ENCODE data around the gene PTX4.

- TF ChIP-seq EZH2 (IDR thresholded peaks at IDR 0.05; ENCODE audit: borderline replicate concordance, low read depth, low read length, severe bottlenecking) (no peak), CTCF (IDR thresholded peaks at IDR 0.05; ENCODE audit: extremely low read depth in 1 of 2, insufficient read depth in 1 of 2, low read depth in 1 of 2, low read length in 2 of 2) (no peak), FOS (IDR thresholded peaks at IDR 0.05; ENCODE audit: borderline replicate concordance, insufficient read depth, low read length) (no peak), POLR2A (IDR thresholded peaks at IDR 0.05; ENCODE audit: low read depth, low read length) (no peak), POLR2AphosphoS5 (IDR thresholded peaks at IDR 0.05; ENCODE audit: insufficient read depth, low read depth, low read length) (no peak)
These were observed 39.4 kb upstream of the PTX4 start for GRCh38 chr16:1527836-1528811.

All from endothelial cell of umbilical vein (primary cell).